Astrocyte (in vitro differentiated cells and primary cell): ENCODE results near the gene SOX1.

Source experiments
- CTCF ChIP-seq: IDR thresholded peaks from 2 replicates; pipeline ENCODE4 v1.5.1; 2011; ENCODE audit warnings: low read depth, mild to moderate bottlenecking, inconsistent platforms, low read length, moderate library complexity; ENCODE audit not compliant: insufficient read depth
- EZH2 ChIP-seq: IDR thresholded peaks from 2 replicates; pipeline ENCODE4 v1.6.1; 2012; ENCODE audit warnings: mild to moderate bottlenecking, low read length, inconsistent platforms; ENCODE audit not compliant: insufficient read depth

GRCh38 chr13:112101360-112101930 is 34.5 kb downstream of the SOX1 start:
- TF ChIP-seq CTCF (no peak), EZH2 (no peak)
